Measurements from ENCODE around the gene CYFIP1. TPM values are rescaled to one million over a fixed set of nuclear protein-coding genes. Genes with fewer than 3 reads are reported as not detected.
A peak's percentile ranks its signal among the peaks of the same experiment; 100 is the strongest.

Gene CYFIP1
- total RNA-seq, 4 donors from 2014 or later: 77.4 to 121 (median 101) TPM

DNA sequence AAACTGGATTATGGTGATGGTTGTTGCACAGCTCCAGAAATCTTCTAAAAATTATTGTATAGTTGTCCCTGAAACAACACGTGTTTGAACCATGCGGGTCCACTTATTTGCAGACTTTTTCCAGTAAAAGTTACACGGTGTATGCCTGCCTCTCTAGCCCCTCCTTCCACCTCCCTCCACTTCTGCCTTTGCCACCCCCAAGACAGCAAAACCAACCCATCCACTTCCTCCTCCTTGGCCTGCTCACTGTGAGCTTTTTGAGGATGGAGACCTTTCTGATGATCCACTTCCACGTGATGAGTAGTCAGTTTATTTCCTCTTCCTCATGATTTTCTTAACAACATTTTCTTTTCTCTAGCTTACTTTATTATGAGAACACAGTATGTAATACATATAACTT is 5.4 kb downstream of the CYFIP1 start:
- 59 to 66% methylated on average over 4 of the region's 4 CpGs for WGBS, 2 donors
- Histone ChIP-seq H3K4me1 (peaks cover 0 to 35% (median 7%) of the 10 kb centered on the region in 4 donors), H3K27ac (peak overlapping the region in 1 of 4 donors; percentile 33)

DNA sequence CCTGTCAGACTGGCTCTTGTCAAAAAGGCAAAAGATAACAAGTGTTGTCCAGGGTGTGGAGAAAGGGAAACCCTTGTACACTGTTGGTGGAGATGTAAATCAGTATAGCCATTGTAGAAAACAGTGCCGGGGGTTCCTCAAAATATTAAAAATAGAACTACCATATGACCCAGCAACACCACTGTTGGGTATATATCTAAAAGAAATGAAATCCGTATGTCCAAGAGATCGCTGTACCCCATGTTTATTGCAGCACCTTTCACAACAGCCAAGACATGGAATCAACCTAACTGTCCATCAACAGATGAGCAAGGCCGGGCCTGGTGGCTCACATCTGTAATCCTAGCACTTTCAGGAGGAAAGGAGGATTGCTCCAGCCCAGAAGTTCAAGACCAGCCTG is 6.2 kb downstream of the CYFIP1 start:
- Histone ChIP-seq H3K9me3 (peaks cover 0 to 5% (median 0%) of the 10 kb centered on the region in 4 donors), H3K27me3 (no peaks in the 10 kb centered on the region), H3K27ac (peak overlapping the region in 1 of 4 donors; percentile 33), H3K4me3 (no peak overlapping the region), H3K36me3 (peaks cover 0 to 8% (median 0%) of the 10 kb centered on the region in 3 donors), H3K4me1 (peaks cover 0 to 32% (median 5%) of the 10 kb centered on the region in 4 donors)
- no peak for DNase-seq (ENCODE audit: low spot score in 2 of 2)
- no peak for TF ChIP-seq POLR2A (IDR thresholded peaks at IDR 0.05)
- WGBS, 2 donors: 79 to 82% methylated on average over 4 of the region's 4 CpGs

More for the DNA sequence above, 5.4 kb downstream of the CYFIP1 start:
- Histone ChIP-seq H3K36me3 (peaks cover 0 to 4% (median 0%) of the 10 kb centered on the region in 3 donors), H3K4me3 (no peak overlapping the region), H3K27me3 (no peaks in the 10 kb centered on the region), H3K9me3 (peaks cover 0 to 5% (median 0%) of the 10 kb centered on the region in 4 donors)
- DNase-seq (ENCODE audit: low spot score in 2 of 2): no peak
- TF ChIP-seq, protein P1, sequence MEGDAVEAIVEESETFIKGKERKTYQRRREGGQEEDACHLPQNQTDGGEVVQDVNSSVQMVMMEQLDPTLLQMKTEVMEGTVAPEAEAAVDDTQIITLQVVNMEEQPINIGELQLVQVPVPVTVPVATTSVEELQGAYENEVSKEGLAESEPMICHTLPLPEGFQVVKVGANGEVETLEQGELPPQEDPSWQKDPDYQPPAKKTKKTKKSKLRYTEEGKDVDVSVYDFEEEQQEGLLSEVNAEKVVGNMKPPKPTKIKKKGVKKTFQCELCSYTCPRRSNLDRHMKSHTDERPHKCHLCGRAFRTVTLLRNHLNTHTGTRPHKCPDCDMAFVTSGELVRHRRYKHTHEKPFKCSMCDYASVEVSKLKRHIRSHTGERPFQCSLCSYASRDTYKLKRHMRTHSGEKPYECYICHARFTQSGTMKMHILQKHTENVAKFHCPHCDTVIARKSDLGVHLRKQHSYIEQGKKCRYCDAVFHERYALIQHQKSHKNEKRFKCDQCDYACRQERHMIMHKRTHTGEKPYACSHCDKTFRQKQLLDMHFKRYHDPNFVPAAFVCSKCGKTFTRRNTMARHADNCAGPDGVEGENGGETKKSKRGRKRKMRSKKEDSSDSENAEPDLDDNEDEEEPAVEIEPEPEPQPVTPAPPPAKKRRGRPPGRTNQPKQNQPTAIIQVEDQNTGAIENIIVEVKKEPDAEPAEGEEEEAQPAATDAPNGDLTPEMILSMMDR (IDR thresholded peaks at IDR 0.05): no peak
- TF ChIP-seq POLR2A (IDR thresholded peaks at IDR 0.05) (no peak), EP300 (IDR thresholded peaks at IDR 0.05) (peak in 1 of 2 donors; percentile 52)

GRCh38 chr15:22973286-22973685 is 6.9 kb downstream of the CYFIP1 start:
- 57 to 63% methylated on average over 5 of the region's 5 CpGs for WGBS, 2 donors
- Histone ChIP-seq H3K4me1 (peaks cover 0 to 32% (median 2%) of the 10 kb centered on the region in 4 donors), H3K9me3 (peaks cover 0 to 5% (median 0%) of the 10 kb centered on the region in 4 donors), H3K36me3 (peaks cover 0 to 8% (median 0%) of the 10 kb centered on the region in 3 donors), H3K4me3 (no peak overlapping the region), H3K27me3 (no peaks in the 10 kb centered on the region), H3K27ac (no peak overlapping the region)
- TF ChIP-seq EP300 (IDR thresholded peaks at IDR 0.05) (no peak), POLR2A (IDR thresholded peaks at IDR 0.05) (no peak)
- TF ChIP-seq, protein P1 (IDR thresholded peaks at IDR 0.05): no peak
- no peak for DNase-seq (ENCODE audit: low spot score in 2 of 2)

- no peak overlapping the region for H3K4me3 ChIP-seq
- H3K27ac ChIP-seq: no peak overlapping the region
- peaks cover 0 to 41% (median under 1%) of the 10 kb centered on the region in 4 donors for H3K4me1 ChIP-seq
- no peaks in the 10 kb centered on the region for H3K27me3 ChIP-seq
- TF ChIP-seq EP300 (IDR thresholded peaks at IDR 0.05): no peak
- TF ChIP-seq, protein P1 (IDR thresholded peaks at IDR 0.05): no peak
- TF ChIP-seq POLR2A (IDR thresholded peaks at IDR 0.05): no peak
- DNase-seq (ENCODE audit: low spot score in 2 of 2): no peak
- H3K36me3 ChIP-seq: peaks cover 0 to 8% (median 0%) of the 10 kb centered on the region in 3 donors
- 97 to 98% methylated on average over 3 of the region's 3 CpGs for WGBS, 2 donors
- peaks cover 0 to 5% (median 0%) of the 10 kb centered on the region in 4 donors for H3K9me3 ChIP-seq
Measured at GRCh38 chr15:22969489-22969888, 10.7 kb downstream of the CYFIP1 start.

GRCh38 chr15:22968366-22968765 is 11.8 kb downstream of the CYFIP1 start:
- peaks cover 0 to 5% (median 0%) of the 10 kb centered on the region in 4 donors for H3K9me3 ChIP-seq
- H3K27ac ChIP-seq: no peak overlapping the region
- TF ChIP-seq, protein P1 (IDR thresholded peaks at IDR 0.05): no peak
- TF ChIP-seq EP300 (IDR thresholded peaks at IDR 0.05) (no peak), POLR2A (IDR thresholded peaks at IDR 0.05) (no peak)

More at GRCh38 chr15:22968366-22968765, 11.8 kb downstream of the CYFIP1 start:
- peaks cover 0 to 39% (median 6%) of the 10 kb centered on the region in 4 donors for H3K4me1 ChIP-seq
- H3K27me3 ChIP-seq: no peaks in the 10 kb centered on the region
- DNase-seq (ENCODE audit: low spot score in 2 of 2): no peak
- peaks cover 0 to 8% (median 0%) of the 10 kb centered on the region in 3 donors for H3K36me3 ChIP-seq
- H3K4me3 ChIP-seq: no peak overlapping the region
- WGBS, 2 donors: 47 to 58% methylated on average over 5 of the region's 5 CpGs

Data from tibial nerve (tissue), 4 donors.